Kidney (tissue), 14 donors: ENCODE results near the gene RAD51B. TPM values are rescaled to one million over a fixed set of nuclear protein-coding genes. Genes with fewer than 3 reads are reported as not detected.

Experiments used
- DNase-seq, 5 donors: peaks; one replicate each; pipeline ENCODE4 v3.0.0-alpha.2; 2013 to 2020
- FAIRE-seq: peaks from 2 replicates; lab custom pipeline; 2012; peaks lifted over from hg19 to GRCh38; lab: Jason Lieb, UNC
- H3K27ac ChIP-seq, 2 donors: one replicate each; pipeline ENCODE4 v1.7.0; 2013; ENCODE audit warnings: low read depth in 2 of 2, low read length in 2 of 2, inconsistent platforms in 1 of 2
- H3K27me3 ChIP-seq: one replicate; pipeline ENCODE4 v1.7.1; 2013; ENCODE audit warnings: low read length, inconsistent platforms; ENCODE audit not compliant: control insufficient read depth, insufficient read depth
- H3K36me3 ChIP-seq, 3 donors: one replicate each; pipeline versions ENCODE4 v1.7.0 to v1.7.1; 2013; ENCODE audit warnings: low read length in 3 of 3, control low read depth in 1 of 3, inconsistent platforms in 1 of 3; ENCODE audit not compliant: insufficient read depth in 3 of 3, control insufficient read depth in 2 of 3
- H3K4me1 ChIP-seq, 3 donors: one replicate each; pipeline versions ENCODE4 v1.7.0 to v1.7.1; 2013; ENCODE audit warnings: low read length in 3 of 3, inconsistent platforms in 1 of 3, low read depth in 1 of 3; ENCODE audit not compliant: control insufficient read depth in 2 of 3, insufficient read depth in 2 of 3
- H3K4me3 ChIP-seq, 3 donors: one replicate each; pipeline versions ENCODE4 v1.7.0 to v1.8.1; 2013; ENCODE audit warnings: low read length in 3 of 3, control low read depth in 1 of 3, inconsistent platforms in 1 of 3
- H3K9ac ChIP-seq, 3 donors: one replicate each; pipeline versions ENCODE4 v1.7.0 to v1.7.1; 2013; ENCODE audit warnings: low read length in 3 of 3, control low read depth in 1 of 3, inconsistent platforms in 1 of 3
- H3K9me3 ChIP-seq, 3 donors: one replicate each; pipeline versions ENCODE4 v1.7.0 to v1.7.1; 2013; ENCODE audit warnings: low read length in 3 of 3, control low read depth in 1 of 3, inconsistent platforms in 1 of 3; ENCODE audit not compliant: control insufficient read depth in 2 of 3, insufficient read depth in 1 of 3
- CTCF ChIP-seq: IDR thresholded peaks from 3 replicates; pipeline ENCODE4 v1.5.1; 2012; ENCODE audit warnings: mild to moderate bottlenecking, moderate library complexity, borderline replicate concordance; ENCODE audit not compliant: insufficient read depth; ENCODE audit errors: extremely low read depth
- intact Hi-C: fragments of 100-400 bp; cut with DNase I; formaldehyde crosslinking; loops from one replicate; pipeline ENCODE4 v1.11.1; 2022
- polyA plus RNA-seq: library from polyadenylated mRNA; stranded (reverse); fragments of 350-450 nt; fragmentation: Illumina TruSeq; extraction: RNeasy Lipid Tissue Mini Kit (QIAGEN cat#74804); gene quantifications from one replicate; pipeline ENCODE4 v1.2.3, GENCODE V29; 2014; ENCODE audit warnings: low read depth, low replicate concordance; ENCODE audit not compliant: insufficient read depth
- total RNA-seq: library from RNA; stranded (reverse); fragmentation: NEBNext Ultra II Directional; extraction: Animal tissue kit (Norgen Biotek cat#: 25700); gene quantifications from one replicate; pipeline ENCODE4 v1.2.1, GENCODE V29; 2021
- donor health status: control.
- donor health status: control.
- donor health status: control.
- donor health status: control.
- donor health status: control.
- donor health status: DM: yes; HTN: yes; CAD: no.
- donor health status: Normal renal cell carcinoma (clear cell type).

The RAD51B gene
- total and polyA plus RNA-seq, 2 donors from 2014 or later, result 6.9 to 18.0 TPM

- H3K9me3 ChIP-seq, result no peaks in the 10 kb centered on the region
- intact Hi-C loops, result no loop called here
- H3K36me3 ChIP-seq, result no peaks in the 10 kb centered on the region
- TF ChIP-seq CTCF, result no peak
- FAIRE-seq (no peak), DNase-seq (no peak)
- no peaks in the 10 kb centered on the region for H3K27me3 ChIP-seq
- H3K27ac ChIP-seq, result no peak overlapping the region
- no peak overlapping the region for H3K9ac ChIP-seq
- no peak overlapping the region for H3K4me3 ChIP-seq
- H3K4me1 ChIP-seq, result peaks cover 0 to 6% (median 0%) of the 10 kb centered on the region in 3 donors
These were observed 628.8 kb downstream of the RAD51B start for GRCh38 chr14:68448252-68448902.

GRCh38 chr14:68449561-68450181 is 630.1 kb downstream of the RAD51B start:
- Histone ChIP-seq H3K4me3 (no peak overlapping the region), H3K9ac (no peak overlapping the region), H3K36me3 (no peaks in the 10 kb centered on the region), H3K27me3 (no peaks in the 10 kb centered on the region), H3K9me3 (peaks cover 0 to 3% (median 0%) of the 10 kb centered on the region in 3 donors), H3K4me1 (peaks cover 0 to 6% (median 0%) of the 10 kb centered on the region in 3 donors), H3K27ac (no peak overlapping the region)
- no peak for TF ChIP-seq CTCF
- DNase-seq (peak in 3 of 5 donors; percentile 29 to 61 (median 34)), FAIRE-seq (no peak)
- intact Hi-C loops, result no loop called here

GRCh38 chr14:68450391-68451120 is 631.0 kb downstream of the RAD51B start:
- Histone ChIP-seq H3K9me3 (peaks cover 0 to 9% (median 0%) of the 10 kb centered on the region in 3 donors), H3K9ac (no peak overlapping the region), H3K27ac (no peak overlapping the region), H3K27me3 (no peaks in the 10 kb centered on the region), H3K36me3 (no peaks in the 10 kb centered on the region), H3K4me1 (peaks cover 0 to 6% (median 0%) of the 10 kb centered on the region in 3 donors), H3K4me3 (no peak overlapping the region)
- no peak for DNase-seq
- intact Hi-C loops, result no loop called here
- TF ChIP-seq CTCF, result no peak
- no peak for FAIRE-seq
